IMR-90 (cell line): Measurements from ENCODE around the gene PFKFB1. TPM values are rescaled to one million over a fixed set of nuclear protein-coding genes. Genes with fewer than 3 reads are reported as not detected.

Experiments
- ATAC-seq: fragments of 200-7000 bp; cut with Tn5 transposase; 2 replicates; pipeline ENCODE4 v1.9.1; 2020; ENCODE audit warnings: low read depth, mild to moderate bottlenecking, moderate library complexity
- BruUV-seq: library from RNA; stranded (reverse); fragments of 400-500 nt; replicated peaks from 2 replicates; lab custom pipeline; 2021; lab: Mats Ljungman, UMichigan
- CTCF ChIA-PET: fragments of 300-600 bp; formaldehyde crosslinking; extraction: SDS; loops from one replicate; lab custom pipeline; 2021; ENCODE audit warnings: antibody characterized with exemption; lab: Yijun Ruan, JAX
- POLR2A ChIA-PET: fragments of 300-600 bp; sonication (Branson Sonifier 250); formaldehyde crosslinking; loops from one replicate; lab custom pipeline; 2022; ENCODE audit warnings: antibody characterized with exemption; ENCODE audit not compliant: unreplicated experiment; lab: Charles Lee
- DNase-seq: peaks from one replicate; pipeline ENCODE4 v3.0.0; 2013
- H2AFZ ChIP-seq: replicated peaks from 2 replicates; pipeline ENCODE3; 2013; ENCODE audit warnings: low read length, mild to moderate bottlenecking; ENCODE audit not compliant: poor library complexity
- H2AK5ac ChIP-seq: 2 replicates; pipeline ENCODE4 v1.6.1; 2013; ENCODE audit warnings: low read depth, low read length, inconsistent platforms
- H2AK9ac ChIP-seq: replicated peaks from 2 replicates; pipeline ENCODE3; 2013; ENCODE audit warnings: mild to moderate bottlenecking, low read depth, low read length, moderate library complexity; ENCODE audit not compliant: poor library complexity
- H2BK120ac ChIP-seq: 2 replicates; pipeline ENCODE4 v1.6.1; 2013; ENCODE audit warnings: low read depth, low read length, inconsistent platforms
- H2BK15ac ChIP-seq: 3 replicates; pipeline ENCODE4 v1.6.1; 2013; ENCODE audit warnings: low read depth, low read length, inconsistent platforms
- H2BK20ac ChIP-seq: 2 replicates; pipeline ENCODE4 v1.6.1; 2013; ENCODE audit warnings: low read depth, mild to moderate bottlenecking, inconsistent platforms, low read length, moderate library complexity
- H2BK5ac ChIP-seq: 2 replicates; pipeline ENCODE4 v1.6.1; 2013; ENCODE audit warnings: mild to moderate bottlenecking, low read depth, low read length, inconsistent platforms; ENCODE audit not compliant: poor library complexity, severe bottlenecking
- H3K14ac ChIP-seq: replicated peaks from 2 replicates; pipeline ENCODE4 v1.6.1; 2013; ENCODE audit warnings: low read depth, low read length, inconsistent platforms
- H3K18ac ChIP-seq: 2 replicates; pipeline ENCODE4 v1.6.1; 2013; ENCODE audit warnings: low read depth, low read length, control low read depth
- H3K23ac ChIP-seq: 2 replicates; pipeline ENCODE4 v1.6.1; 2013; ENCODE audit warnings: low read depth, low read length, inconsistent platforms
- H3K27ac ChIP-seq: 2 replicates; pipeline ENCODE4 v1.5.1; 2013; ENCODE audit warnings: mild to moderate bottlenecking, control low read depth, low read length; ENCODE audit not compliant: insufficient read depth
- H3K27me3 ChIP-seq: 2 replicates; pipeline ENCODE4 v1.6.1; 2013; ENCODE audit warnings: low read length; ENCODE audit not compliant: control insufficient read depth, insufficient read depth
- H3K36me3 ChIP-seq: 2 replicates; pipeline ENCODE4 v1.6.1; 2013; ENCODE audit warnings: low read length, mixed read lengths; ENCODE audit not compliant: control insufficient read depth, insufficient read depth
- H3K4ac ChIP-seq: 2 replicates; pipeline ENCODE4 v1.6.1; 2013; ENCODE audit warnings: low read depth, low read length, inconsistent platforms
- H3K4me1 ChIP-seq: 2 replicates; pipeline ENCODE4 v1.6.1; 2013; ENCODE audit warnings: low read length, mixed read lengths; ENCODE audit not compliant: control insufficient read depth, insufficient read depth
- H3K4me2 ChIP-seq: 2 replicates; pipeline ENCODE4 v1.6.1; 2013; ENCODE audit warnings: low read depth, mild to moderate bottlenecking, control low read depth, low read length, moderate library complexity
- H3K4me3 ChIP-seq: 2 replicates; pipeline ENCODE4 v1.5.1; 2013; ENCODE audit warnings: low read depth, mild to moderate bottlenecking, control low read depth, low read length, moderate library complexity; ENCODE audit not compliant: insufficient read depth
- H3K56ac ChIP-seq: 2 replicates; pipeline ENCODE4 v1.6.1; 2013; ENCODE audit warnings: low read length, inconsistent platforms; ENCODE audit not compliant: insufficient read depth; ENCODE audit errors: extremely low read depth
- H3K79me1 ChIP-seq, 2 experiments: 2 replicates each; pipeline ENCODE4 v1.6.1; 2013; ENCODE audit warnings: low read length in 2 of 2, inconsistent platforms in 1 of 2, low read depth in 1 of 2
- H3K9ac ChIP-seq: 2 replicates; pipeline ENCODE4 v1.6.1; 2013; ENCODE audit warnings: low read depth, low read length, control low read depth
- H3K9me1 ChIP-seq: 2 replicates; pipeline ENCODE4 v1.6.1; 2013; ENCODE audit warnings: low read length, inconsistent platforms; ENCODE audit not compliant: insufficient read depth
- H3K9me3 ChIP-seq: 2 replicates; pipeline ENCODE4 v1.6.1; 2013; ENCODE audit warnings: low read length; ENCODE audit not compliant: control insufficient read depth, insufficient read depth
- H4K20me1 ChIP-seq: 2 replicates; pipeline ENCODE4 v1.6.1; 2013; ENCODE audit warnings: low read length, inconsistent platforms; ENCODE audit not compliant: insufficient read depth
- H4K5ac ChIP-seq: 2 replicates; pipeline ENCODE4 v1.6.1; 2013; ENCODE audit warnings: mild to moderate bottlenecking, low read depth, low read length, control low read depth
- H4K8ac ChIP-seq, 2 experiments: 2 replicates each; pipeline ENCODE4 v1.6.1; 2013; ENCODE audit warnings: low read depth in 2 of 2, low read length in 2 of 2, control low read depth in 1 of 2, inconsistent platforms in 1 of 2
- H4K91ac ChIP-seq: 2 replicates; pipeline ENCODE4 v1.6.1; 2013; ENCODE audit warnings: low read depth, low read length, inconsistent platforms; ENCODE audit not compliant: insufficient read depth
- BHLHE40 ChIP-seq: fragments of 150-350 bp; IDR thresholded peaks from 2 replicates; pipeline ENCODE4 v1.6.1; 2016; ENCODE audit warnings: mild to moderate bottlenecking, low read depth, low read length
- CEBPB ChIP-seq: IDR thresholded peaks from 2 replicates; pipeline ENCODE4 v1.6.1; 2012; ENCODE audit warnings: low read depth, low read length, improper control_type of control experiment
- CHD1 ChIP-seq: IDR thresholded peaks from 2 replicates; pipeline ENCODE4 v1.6.1; 2012; ENCODE audit warnings: low read depth, low read length, improper control_type of control experiment
- FOS ChIP-seq: fragments of 150-350 bp; IDR thresholded peaks from 2 replicates; pipeline ENCODE4 v1.6.1; 2016; ENCODE audit warnings: low read depth, low read length
- MAFK ChIP-seq: IDR thresholded peaks from 2 replicates; pipeline ENCODE4 v1.6.1; 2012; ENCODE audit warnings: low read depth, low read length, improper control_type of control experiment
- MAZ ChIP-seq: IDR thresholded peaks from 2 replicates; pipeline ENCODE4 v1.6.1; 2012; ENCODE audit warnings: low read depth, mild to moderate bottlenecking, low read length, improper control_type of control experiment, moderate library complexity, borderline replicate concordance
- MXI1 ChIP-seq: IDR thresholded peaks from 2 replicates; pipeline ENCODE4 v1.6.1; 2012; ENCODE audit warnings: low read depth, mild to moderate bottlenecking, low read length, moderate library complexity, borderline replicate concordance
- NFE2L2 ChIP-seq: fragments of 150-350 bp; IDR thresholded peaks from 2 replicates; pipeline ENCODE4 v1.6.1; 2016; ENCODE audit warnings: low read depth, mild to moderate bottlenecking, low read length
- POLR2A ChIP-seq: IDR thresholded peaks from 2 replicates; pipeline ENCODE4 v1.6.1; 2012; ENCODE audit warnings: mild to moderate bottlenecking, low read depth, low read length
- RAD21 ChIP-seq: IDR thresholded peaks from 2 replicates; pipeline ENCODE4 v1.6.1; 2012; ENCODE audit warnings: low read length, improper control_type of control experiment
- RCOR1 ChIP-seq: IDR thresholded peaks from 2 replicates; pipeline ENCODE4 v1.6.1; 2012; ENCODE audit warnings: mild to moderate bottlenecking, low read length, improper control_type of control experiment; ENCODE audit not compliant: insufficient replicate concordance
- RFX5 ChIP-seq: IDR thresholded peaks from 2 replicates; pipeline ENCODE4 v1.8.0; 2012; ENCODE audit warnings: low read depth, mild to moderate bottlenecking, low read length, moderate library complexity
- SMC3 ChIP-seq: fragments of 150-350 bp; IDR thresholded peaks from 2 replicates; pipeline ENCODE4 v1.6.1; 2016; ENCODE audit warnings: low read depth, mild to moderate bottlenecking, antibody characterized with exemption, low read length, moderate library complexity
- USF2 ChIP-seq: fragments of 150-350 bp; IDR thresholded peaks from 2 replicates; pipeline ENCODE4 v1.6.1; 2017; ENCODE audit warnings: mild to moderate bottlenecking, antibody characterized with exemption, low read length, low read depth
- WGBS, 2 experiments: methylation state at CpG; one replicate each; pipeline versions ENCODE4 v1.1.5 to v1.1.7; 2013; ENCODE audit warnings: missing lambda C conversion rate in 2 of 2; ENCODE audit not compliant: insufficient read length in 1 of 2; ENCODE audit errors: extremely low coverage in 2 of 2; 5-methylcytosine and 5-hydroxymethylcytosine counted together
- dilution Hi-C: fragments of 300-500 bp; cut with HindIII; formaldehyde crosslinking; loops from one replicate; pipeline ENCODE4 v1.14.3; 2018; ENCODE audit warnings: low sequenced_read_pairs; ENCODE audit not compliant: unreplicated experiment
- in situ Hi-C: fragments of 300-500 bp; cut with MboI; formaldehyde crosslinking; loops from 3 replicates; pipeline ENCODE4 v1.14.3; 2019; ENCODE audit warnings: low sequenced_read_pairs, inconsistent platforms, mixed read lengths
- intact Hi-C: fragments of 100-400 bp; cut with micrococcal nuclease; formaldehyde crosslinking; loops from 2 replicates; pipeline ENCODE4 v1.10.0; 2022
- polyA plus RNA-seq, 3 experiments: library from polyadenylated mRNA; depleted of rRNA; stranded (reverse); fragments of >200 nt; gene quantifications; 2 replicates each; pipeline ENCODE4 v1.2.3, GENCODE V29; 2012; ENCODE audit warnings: low replicate concordance in 1 of 3
- total RNA-seq: library from RNA; depleted of rRNA; stranded (reverse); fragments of >200 nt; gene quantifications from 2 replicates; pipeline ENCODE4 v1.2.3, GENCODE V29; 2012
- TF ChIP-seq, protein P1 (sequence below): conservative IDR thresholded peaks from 2 replicates; pipeline ENCODE4 v1.5.1; 2012; ENCODE audit warnings: mild to moderate bottlenecking, low read depth, low read length, improper control_type of control experiment
- TF ChIP-seq, protein P2 (sequence below): fragments of 150-350 bp; IDR thresholded peaks from 2 replicates; pipeline ENCODE4 v1.6.1; 2016; ENCODE audit warnings: low read depth, mild to moderate bottlenecking, low read length, moderate library complexity, borderline replicate concordance

The PFKFB1 gene
- total and polyA plus RNA-seq, 2 of the 4 experiments (the other 2 are of a cell fraction) = under 0.01 to 0.15 TPM

DNA sequence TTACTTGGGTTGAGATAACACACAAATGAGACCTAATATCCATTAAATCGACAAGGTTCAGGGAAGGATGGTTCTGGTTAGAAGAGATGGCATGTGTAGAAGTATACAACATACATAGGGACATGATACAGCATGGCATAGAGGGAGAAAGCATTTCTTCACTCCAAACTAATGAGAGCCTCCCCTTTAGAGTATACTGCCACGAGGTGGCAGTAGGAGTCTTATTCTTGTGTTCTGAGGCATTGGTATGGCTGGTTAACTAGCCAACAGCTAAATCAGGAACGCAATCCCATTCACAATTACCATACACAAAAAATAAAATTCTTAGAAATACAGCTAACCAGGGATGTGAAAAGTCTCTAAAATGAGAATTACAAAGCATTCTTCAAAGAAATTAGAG lies 102.4 kb downstream of the PFKFB1 start:
- TF ChIP-seq BHLHE40 (no peak), RFX5 (no peak), CEBPB (no peak), USF2 (no peak), SMC3 (peak; percentile 45), MAZ (no peak), POLR2A (no peak), MAFK (no peak), RAD21 (peak; percentile 58), RCOR1 (no peak), NFE2L2 (no peak), MXI1 (no peak), CHD1 (no peak), FOS (no peak)
- TF ChIP-seq, protein P1, sequence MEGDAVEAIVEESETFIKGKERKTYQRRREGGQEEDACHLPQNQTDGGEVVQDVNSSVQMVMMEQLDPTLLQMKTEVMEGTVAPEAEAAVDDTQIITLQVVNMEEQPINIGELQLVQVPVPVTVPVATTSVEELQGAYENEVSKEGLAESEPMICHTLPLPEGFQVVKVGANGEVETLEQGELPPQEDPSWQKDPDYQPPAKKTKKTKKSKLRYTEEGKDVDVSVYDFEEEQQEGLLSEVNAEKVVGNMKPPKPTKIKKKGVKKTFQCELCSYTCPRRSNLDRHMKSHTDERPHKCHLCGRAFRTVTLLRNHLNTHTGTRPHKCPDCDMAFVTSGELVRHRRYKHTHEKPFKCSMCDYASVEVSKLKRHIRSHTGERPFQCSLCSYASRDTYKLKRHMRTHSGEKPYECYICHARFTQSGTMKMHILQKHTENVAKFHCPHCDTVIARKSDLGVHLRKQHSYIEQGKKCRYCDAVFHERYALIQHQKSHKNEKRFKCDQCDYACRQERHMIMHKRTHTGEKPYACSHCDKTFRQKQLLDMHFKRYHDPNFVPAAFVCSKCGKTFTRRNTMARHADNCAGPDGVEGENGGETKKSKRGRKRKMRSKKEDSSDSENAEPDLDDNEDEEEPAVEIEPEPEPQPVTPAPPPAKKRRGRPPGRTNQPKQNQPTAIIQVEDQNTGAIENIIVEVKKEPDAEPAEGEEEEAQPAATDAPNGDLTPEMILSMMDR = peak; percentile 51
- TF ChIP-seq, protein P2, sequence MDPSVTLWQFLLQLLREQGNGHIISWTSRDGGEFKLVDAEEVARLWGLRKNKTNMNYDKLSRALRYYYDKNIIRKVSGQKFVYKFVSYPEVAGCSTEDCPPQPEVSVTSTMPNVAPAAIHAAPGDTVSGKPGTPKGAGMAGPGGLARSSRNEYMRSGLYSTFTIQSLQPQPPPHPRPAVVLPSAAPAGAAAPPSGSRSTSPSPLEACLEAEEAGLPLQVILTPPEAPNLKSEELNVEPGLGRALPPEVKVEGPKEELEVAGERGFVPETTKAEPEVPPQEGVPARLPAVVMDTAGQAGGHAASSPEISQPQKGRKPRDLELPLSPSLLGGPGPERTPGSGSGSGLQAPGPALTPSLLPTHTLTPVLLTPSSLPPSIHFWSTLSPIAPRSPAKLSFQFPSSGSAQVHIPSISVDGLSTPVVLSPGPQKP = no peak
- Histone ChIP-seq H2AFZ (no peak overlapping the region), H3K27ac (no peak overlapping the region), H3K9me3 (no peaks in the 10 kb centered on the region), H3K56ac (no peak overlapping the region), H3K4me2 (no peak overlapping the region), H2BK5ac (no peak overlapping the region), H2AK5ac (no peak overlapping the region), H3K18ac (no peak overlapping the region), H2BK15ac (no peak overlapping the region), H4K5ac (no peak overlapping the region), H4K8ac (no peak overlapping the region), H3K79me1 (no peaks in the 10 kb centered on the region), H2BK120ac (no peak overlapping the region), H3K36me3 (no peaks in the 10 kb centered on the region), H3K14ac (no peak overlapping the region), H2AK9ac (no peak overlapping the region), H3K4me1 (no peaks in the 10 kb centered on the region), H3K23ac (no peak overlapping the region), H3K4me3 (no peak overlapping the region), H3K4ac (no peak overlapping the region), H3K9me1 (no peaks in the 10 kb centered on the region), H3K9ac (no peak overlapping the region), H2BK20ac (no peak overlapping the region), H4K91ac (no peak overlapping the region), H4K20me1 (no peaks in the 10 kb centered on the region), H3K27me3 (no peaks in the 10 kb centered on the region; the same call in 1 of the 2 replicates)
- ATAC-seq (peak; percentile 81), DNase-seq (peak; percentile 28)
- ChIA-PET POLR2A (no interaction called here), CTCF (interaction anchor here (1.0 to 1.3 kb wide), 2 partner anchors 108 to 165 kb away, joined by 5 to 7 read pairs; partner anchors contain the start of gene APEX2)
- no TSS peak for BruUV-seq
- dilution Hi-C loops = no loop called here
- no CpG with 5 or more reads among the region's 3 CpGs for WGBS, 2 experiments
- intact Hi-C loops = loop anchor here (1.0 to 10.0 kb wide), 2 partner anchors 93 to 166 kb away; no protein-coding TSS in a partner anchor
- in situ Hi-C loops = loop anchor here (10.0 kb wide), 1 partner anchor 63 kb away; no protein-coding TSS in a partner anchor
